ENCODE results near the gene DEAF1.

The DEAF1 gene

GRCh38 chr11:721741-722345 is 26.8 kb upstream of the DEAF1 start:
- DNase-seq (ENCODE audit: low spot score), result no peak

GRCh38 chr11:721247-721740 is 26.3 kb upstream of the DEAF1 start:
- DNase-seq (ENCODE audit: low spot score), result no peak

GRCh38 chr11:720642-721246 is 25.7 kb upstream of the DEAF1 start:
- peak; percentile 68 for DNase-seq (ENCODE audit: low spot score)

- DNase-seq (ENCODE audit: low spot score), result no peak
These were observed 25.1 kb upstream of the DEAF1 start for GRCh38 chr11:720017-720641.

GRCh38 chr11:719214-720016 is 24.4 kb upstream of the DEAF1 start:
- DNase-seq (ENCODE audit: low spot score), result no peak

GRCh38 chr11:714436-714835 is 19.4 kb upstream of the DEAF1 start:
- DNase-seq (ENCODE audit: low spot score), result no peak

GRCh38 chr11:709109-709997 is 14.3 kb upstream of the DEAF1 start:
- no peak for DNase-seq (ENCODE audit: low spot score)

GRCh38 chr11:708511-708910 is 13.5 kb upstream of the DEAF1 start:
- no peak for DNase-seq (ENCODE audit: low spot score)

- DNase-seq (ENCODE audit: low spot score), result no peak
These were observed 12.9 kb upstream of the DEAF1 start for GRCh38 chr11:707817-708420.

- DNase-seq (ENCODE audit: low spot score), result peak; percentile 76
These were observed 12.2 kb upstream of the DEAF1 start for GRCh38 chr11:706957-707816.

- DNase-seq (ENCODE audit: low spot score), result peak; percentile 82
These were observed 11.5 kb upstream of the DEAF1 start for GRCh38 chr11:706439-706956.

GRCh38 chr11:705646-706438 is 10.8 kb upstream of the DEAF1 start, which contains the start of gene EPS8L2:
TSS of gene EPS8L2 (plus strand) at chr11:706231. CDS start at chr11:709408, 3,177 bp downstream.
- no peak for DNase-seq (ENCODE audit: low spot score)

- DNase-seq (ENCODE audit: low spot score), result no peak
These were observed 10.0 kb upstream of the DEAF1 start for GRCh38 chr11:704781-705645.

GRCh38 chr11:704228-704674 is 9.2 kb upstream of the DEAF1 start:
- DNase-seq (ENCODE audit: low spot score), result no peak

GRCh38 chr11:703506-703905 is 8.5 kb upstream of the DEAF1 start:
- no peak for DNase-seq (ENCODE audit: low spot score)

- DNase-seq (ENCODE audit: low spot score), result no peak
These were observed 7.7 kb upstream of the DEAF1 start for GRCh38 chr11:702462-703461.

Measured in AG08396 (cell line).